GM23248 (cell line): ENCODE results near the gene CHKB. TPM values are rescaled to one million over a fixed set of nuclear protein-coding genes. Genes with fewer than 3 reads are reported as not detected.

ENCODE experiments used
- DNase-seq: peaks from one replicate; pipeline ENCODE4 v3.0.0-alpha.2; 2015
- H2AFZ ChIP-seq: fragments of 200-600 bp; sonication (generic); 2 replicates; pipeline ENCODE4 v1.6.1; 2016; ENCODE audit warnings: antibody characterized with exemption
- H3F3A ChIP-seq: fragments of 200-600 bp; sonication (generic); 2 replicates; pipeline ENCODE4 v1.6.1; 2016; ENCODE audit warnings: mild to moderate bottlenecking, antibody characterized with exemption, mixed run types; ENCODE audit not compliant: insufficient read depth
- H3K27ac ChIP-seq: fragments of 200-600 bp; sonication (generic); 2 replicates; pipeline ENCODE4 v1.5.1; 2016; ENCODE audit warnings: mild to moderate bottlenecking
- H3K27me3 ChIP-seq: fragments of 200-600 bp; sonication (generic); replicated peaks from 2 replicates; pipeline ENCODE4 v1.6.1; 2016; ENCODE audit warnings: mild to moderate bottlenecking; ENCODE audit not compliant: insufficient read depth
- H3K36me3 ChIP-seq: fragments of 200-600 bp; sonication (generic); 2 replicates; pipeline ENCODE4 v1.6.1; 2016; ENCODE audit warnings: low read depth, mild to moderate bottlenecking
- H3K4me1 ChIP-seq: fragments of 200-600 bp; sonication (generic); 2 replicates; pipeline ENCODE4 v1.6.1; 2016; ENCODE audit warnings: mild to moderate bottlenecking; ENCODE audit not compliant: insufficient read depth
- H3K4me2 ChIP-seq: fragments of 200-600 bp; sonication (generic); one replicate; pipeline ENCODE4 v1.6.1; 2016; ENCODE audit warnings: mild to moderate bottlenecking; ENCODE audit not compliant: unreplicated experiment
- H3K4me3 ChIP-seq: fragments of 200-600 bp; sonication (generic); 2 replicates; pipeline ENCODE4 v1.5.1; 2016; ENCODE audit warnings: mild to moderate bottlenecking
- H3K79me2 ChIP-seq: fragments of 200-600 bp; sonication (generic); 2 replicates; pipeline ENCODE4 v1.6.1; 2016; ENCODE audit warnings: mild to moderate bottlenecking; ENCODE audit not compliant: insufficient read depth
- H3K9ac ChIP-seq: fragments of 200-600 bp; sonication (generic); 2 replicates; pipeline ENCODE4 v1.6.1; 2016; ENCODE audit warnings: mild to moderate bottlenecking
- H3K9me2 ChIP-seq: fragments of 200-600 bp; sonication (generic); 2 replicates; pipeline ENCODE4 v1.6.1; 2016; ENCODE audit warnings: mixed run types, mild to moderate bottlenecking, moderate library complexity; ENCODE audit not compliant: insufficient read depth
- H3K9me3 ChIP-seq: fragments of 200-600 bp; sonication (generic); one replicate; pipeline ENCODE4 v1.6.1; 2017; ENCODE audit warnings: low read depth
- H4K20me1 ChIP-seq: fragments of 200-600 bp; sonication (generic); 2 replicates; pipeline ENCODE4 v1.6.0; 2016; ENCODE audit not compliant: insufficient read depth
- EZH2 ChIP-seq: fragments of 200-600 bp; sonication (generic); IDR thresholded peaks from 2 replicates; pipeline ENCODE4 v1.6.1; 2018; ENCODE audit warnings: antibody characterized with exemption, mild to moderate bottlenecking; ENCODE audit not compliant: insufficient read depth, poor library complexity, severe bottlenecking
- EZH2phosphoT487 ChIP-seq: fragments of 200-600 bp; sonication (generic); IDR thresholded peaks from 2 replicates; pipeline ENCODE4 v1.6.1; 2018; ENCODE audit warnings: antibody characterized with exemption, moderate library complexity, mild to moderate bottlenecking, low read depth; ENCODE audit not compliant: insufficient read depth
- WGBS, 2 experiments: methylation state at CpG; one replicate each; pipeline ENCODE4 v1.1.6; 2015 to 2017; ENCODE audit warnings: low lambda C conversion rate in 2 of 2, low coverage in 1 of 2; ENCODE audit errors: missing lambda C conversion rate in 2 of 2; 5-methylcytosine and 5-hydroxymethylcytosine counted together
- in situ Hi-C: fragments of 300-500 bp; cut with MboI; formaldehyde crosslinking; loops from 2 replicates; pipeline ENCODE4 v1.15.0; 2020
- polyA plus RNA-seq: library from polyadenylated mRNA; unstranded; fragments of >200 nt; fragmentation: Nextera tagmentation; extraction: Ambion mirVana; gene quantifications from 2 replicates; pipeline ENCODE4 v1.2.1, GENCODE V29; 2016
- total RNA-seq: library from RNA; depleted of rRNA; stranded (reverse); fragments of >200 nt; shearing (Covaris generic); gene quantifications from 2 replicates; pipeline ENCODE4 v1.2.3, GENCODE V29; 2014

CHKB gene
- total and polyA plus RNA-seq, 2 experiments from 2014 or later, result 41.3 to 41.7 TPM

DNA sequence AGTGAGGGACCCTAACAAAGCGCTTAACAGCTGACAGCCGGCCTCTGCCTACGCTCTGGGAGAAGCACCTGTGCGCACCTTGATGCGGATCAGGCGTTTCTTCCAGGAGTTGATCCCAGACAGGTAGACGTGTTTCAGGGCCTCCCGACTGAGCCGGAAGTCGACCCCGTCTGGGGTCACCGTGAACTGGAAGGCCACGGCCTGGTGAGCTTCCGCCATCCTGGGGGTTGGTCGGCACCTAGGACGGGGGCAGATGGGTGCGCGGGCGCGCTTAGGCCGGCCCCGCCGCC lies 5.0 kb downstream of the CHKB start:
- no peaks in the 10 kb centered on the region for H3F3A ChIP-seq
- WGBS, 2 experiments, result 46 to 52% methylated on average over 13 to 21 of the region's 23 CpGs
- H3K9me2 ChIP-seq, result no peaks in the 10 kb centered on the region
- no peaks in the 10 kb centered on the region for H3K27me3 ChIP-seq
- no peaks in the 10 kb centered on the region for H3K9me3 ChIP-seq
- no peak overlapping the region for H3K4me3 ChIP-seq
- H3K4me1 ChIP-seq, result peaks cover 17% of the 10 kb centered on the region
- H3K9ac ChIP-seq, result no peak overlapping the region
- in situ Hi-C loops, result no loop called here
- H2AFZ ChIP-seq, result no peak overlapping the region
- H3K79me2 ChIP-seq, result peaks cover 10% of the 10 kb centered on the region
- H3K27ac ChIP-seq, result no peak overlapping the region
- TF ChIP-seq EZH2phosphoT487 (no peak), EZH2 (no peak)
- H3K36me3 ChIP-seq, result no peaks in the 10 kb centered on the region
- H3K4me2 ChIP-seq, result no peak overlapping the region
- no peak for DNase-seq
- H4K20me1 ChIP-seq, result no peaks in the 10 kb centered on the region

DNA sequence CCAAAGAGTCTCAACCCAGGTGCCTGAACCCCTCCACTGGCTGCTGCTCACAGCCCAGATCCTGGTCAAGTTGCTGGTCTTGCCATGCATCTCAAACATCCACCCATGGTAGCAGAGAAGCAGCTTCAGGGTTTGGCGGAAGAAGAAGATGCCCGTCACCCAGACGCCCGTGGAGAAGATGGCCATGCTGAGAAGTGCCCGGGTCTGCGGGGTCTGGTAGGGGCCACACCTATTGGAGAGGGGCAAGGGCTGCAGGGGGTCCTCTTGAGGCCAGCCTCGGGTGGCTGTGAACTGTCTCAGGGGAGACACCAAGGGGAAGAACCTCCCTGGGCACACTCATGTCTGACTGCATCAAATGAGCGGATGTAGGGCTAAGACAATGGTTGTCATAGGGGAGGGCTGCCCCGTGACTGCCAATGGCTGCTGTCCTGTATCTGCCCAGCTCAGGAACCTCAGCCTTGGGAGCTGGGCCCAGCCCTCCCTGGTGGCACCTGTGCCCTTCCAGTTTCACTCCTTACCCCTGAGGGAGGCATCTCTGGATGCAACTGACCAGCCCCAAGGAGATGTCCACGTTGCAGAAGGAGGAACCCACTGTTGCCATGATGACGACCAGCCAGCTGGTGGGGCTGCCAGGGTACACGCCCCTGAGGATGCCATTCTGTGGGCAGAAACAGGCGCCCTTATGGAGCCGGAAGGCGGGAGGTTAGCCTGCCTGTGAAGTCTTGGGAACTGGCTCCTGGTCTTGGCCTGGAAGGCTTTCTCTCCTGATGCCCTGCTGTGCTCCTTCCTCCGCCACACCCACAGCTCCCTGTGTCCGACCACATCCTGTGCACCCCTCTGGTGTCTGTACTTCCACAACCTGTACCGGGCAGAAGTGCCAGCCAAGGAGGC lies 5.6 kb downstream of the CHKB start:
- Histone ChIP-seq H3K79me2 (peaks cover 9% of the 10 kb centered on the region), H3K4me3 (no peak overlapping the region), H3K9me2 (no peaks in the 10 kb centered on the region), H3K36me3 (no peaks in the 10 kb centered on the region), H4K20me1 (no peaks in the 10 kb centered on the region), H3K4me1 (peaks cover 17% of the 10 kb centered on the region), H3K9ac (no peak overlapping the region), H3K27ac (no peak overlapping the region), H3F3A (no peaks in the 10 kb centered on the region), H3K27me3 (no peaks in the 10 kb centered on the region), H2AFZ (no peak overlapping the region), H3K9me3 (no peaks in the 10 kb centered on the region), H3K4me2 (no peak overlapping the region)
- 69 to 71% methylated on average over 18 of the region's 18 CpGs for WGBS, 2 experiments
- in situ Hi-C loops, result no loop called here
- TF ChIP-seq EZH2phosphoT487 (no peak), EZH2 (no peak)
- no peak for DNase-seq

DNA sequence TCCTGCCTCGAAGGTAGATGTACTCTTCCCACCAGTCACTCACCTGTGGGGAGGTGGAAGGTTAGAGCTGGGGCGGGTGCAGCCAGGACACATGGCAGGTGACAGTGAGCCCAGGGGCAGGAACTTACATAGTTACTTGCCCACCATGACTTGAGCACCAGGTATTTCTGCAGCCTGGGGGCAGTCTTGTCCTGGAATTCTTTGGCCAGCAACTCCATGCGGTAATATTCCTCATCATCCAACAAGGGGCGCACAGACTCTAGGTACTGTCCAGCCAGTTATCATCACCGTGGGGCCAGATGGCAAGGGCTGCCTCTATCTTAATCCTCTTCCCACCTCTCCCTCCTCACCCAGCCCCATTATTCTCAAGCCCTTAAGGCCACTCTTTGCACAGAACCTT lies 6.6 kb downstream of the CHKB start:
- no peak overlapping the region for H3K27ac ChIP-seq
- no peaks in the 10 kb centered on the region for H3K79me2 ChIP-seq
- H3K4me2 ChIP-seq, result no peak overlapping the region
- H3K9me2 ChIP-seq, result no peaks in the 10 kb centered on the region
- H3K9me3 ChIP-seq, result no peaks in the 10 kb centered on the region
- H4K20me1 ChIP-seq, result no peaks in the 10 kb centered on the region
- H3K9ac ChIP-seq, result no peak overlapping the region
- H3K27me3 ChIP-seq, result no peaks in the 10 kb centered on the region
- in situ Hi-C loops, result no loop called here
- DNase-seq, result peak; percentile 47
- peaks cover 14% of the 10 kb centered on the region for H3K4me1 ChIP-seq
- TF ChIP-seq EZH2phosphoT487, result no peak
- no peak for TF ChIP-seq EZH2
- no peak overlapping the region for H2AFZ ChIP-seq
- H3K36me3 ChIP-seq, result no peaks in the 10 kb centered on the region
- H3F3A ChIP-seq, result no peaks in the 10 kb centered on the region
- H3K4me3 ChIP-seq, result no peak overlapping the region
- WGBS, 2 experiments, result 81 to 89% methylated on average over 5 of the region's 5 CpGs

DNA sequence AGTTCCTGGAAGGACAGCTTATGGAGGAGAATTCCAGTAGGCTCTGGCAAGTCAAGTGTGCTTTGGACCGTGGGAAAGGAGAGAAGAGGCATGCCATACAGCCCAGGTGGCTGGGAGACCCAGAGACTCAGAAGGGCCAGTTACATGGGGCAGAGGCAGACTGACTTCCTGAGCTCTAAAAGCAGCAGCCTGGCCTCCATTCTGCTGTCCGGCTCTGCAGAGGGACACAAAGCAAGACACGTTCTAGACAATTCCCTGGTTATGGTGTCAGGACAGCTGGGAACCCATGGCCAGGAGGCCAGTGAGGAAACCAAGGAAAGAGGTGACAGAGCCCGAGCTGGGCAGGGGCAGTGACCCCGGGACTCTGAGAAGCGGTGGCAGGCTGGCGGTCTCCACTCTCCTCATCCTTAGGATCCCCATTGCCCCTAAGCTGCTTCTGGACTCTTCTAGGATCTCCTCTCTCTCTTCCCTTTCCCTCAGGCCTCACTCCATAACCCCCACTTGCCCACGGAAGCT lies 7.2 kb downstream of the CHKB start:
- Histone ChIP-seq H3K4me1 (peaks cover 14% of the 10 kb centered on the region), H3K4me2 (no peak overlapping the region), H3K27ac (no peak overlapping the region), H3K9ac (no peak overlapping the region), H3K4me3 (no peak overlapping the region), H3K9me2 (no peaks in the 10 kb centered on the region), H3F3A (no peaks in the 10 kb centered on the region), H2AFZ (no peak overlapping the region), H3K27me3 (no peaks in the 10 kb centered on the region), H3K36me3 (no peaks in the 10 kb centered on the region), H3K9me3 (no peaks in the 10 kb centered on the region), H4K20me1 (no peaks in the 10 kb centered on the region), H3K79me2 (no peaks in the 10 kb centered on the region)
- TF ChIP-seq EZH2phosphoT487 (no peak), EZH2 (no peak)
- in situ Hi-C loops, result no loop called here
- DNase-seq, result no peak
- 91 to 96% methylated on average over 8 of the region's 8 CpGs for WGBS, 2 experiments
